HL-60 (cell line): ENCODE results near the gene SMC6.

Source experiments
- DNase-seq, 2 experiments: peaks; one replicate each; pipeline ENCODE4 v3.0.0-alpha.2; 2010 to 2020; ENCODE audit warnings: low read depth in 1 of 2, low spot score in 1 of 2
- H3K27ac ChIP-seq: fragments of 250-450 bp; sonication (Bioruptor Pico); replicated peaks from 2 replicates; pipeline ENCODE4 v1.5.1; 2020; ENCODE audit warnings: mild to moderate bottlenecking, moderate library complexity
- H3K27me3 ChIP-seq: fragments of 250-450 bp; sonication (Bioruptor Pico); 2 replicates; pipeline ENCODE4 v1.5.1; 2021; ENCODE audit warnings: mild to moderate bottlenecking, moderate library complexity; ENCODE audit not compliant: insufficient read depth, poor library complexity, severe bottlenecking
- H3K4me3 ChIP-seq: replicated peaks from 2 replicates; pipeline ENCODE4 v1.5.1; 2011; ENCODE audit warnings: mild to moderate bottlenecking, control low read depth, low read length; ENCODE audit not compliant: insufficient read depth
- CTCF ChIP-seq: IDR thresholded peaks from one replicate; pipeline ENCODE4 v1.5.1; 2011; ENCODE audit warnings: low read length, control low read depth, inconsistent platforms; ENCODE audit not compliant: insufficient read depth
- GABPA ChIP-seq: IDR thresholded peaks from 2 replicates; pipeline ENCODE4 v1.6.1; 2012; ENCODE audit warnings: low read depth
- POLR2AphosphoS5 ChIP-seq: IDR thresholded peaks from 2 replicates; pipeline ENCODE4 v1.6.1; 2012; ENCODE audit warnings: low read depth
- REST ChIP-seq: IDR thresholded peaks from 2 replicates; pipeline ENCODE4 v1.6.1; 2012; ENCODE audit warnings: low read depth; ENCODE audit not compliant: insufficient replicate concordance
- SPI1 ChIP-seq: IDR thresholded peaks from 2 replicates; pipeline ENCODE4 v1.6.1; 2012; ENCODE audit warnings: low read depth, mild to moderate bottlenecking, borderline replicate concordance

SMC6 gene

GRCh38 chr2:17637131-17637906, 116.3 kb downstream of the SMC6 start:
- no peak for TF ChIP-seq GABPA
- TF ChIP-seq CTCF: no peak
- TF ChIP-seq SPI1: no peak
- no peak for TF ChIP-seq REST
- no peak for TF ChIP-seq POLR2AphosphoS5
- Histone ChIP-seq H3K27ac (no peak overlapping the region), H3K4me3 (no peak overlapping the region), H3K27me3 (no peaks in the 10 kb centered on the region)
- no peak for DNase-seq

GRCh38 chr2:17636257-17636656, 117.4 kb downstream of the SMC6 start:
- no peaks in the 10 kb centered on the region for H3K27me3 ChIP-seq
- H3K27ac ChIP-seq: no peak overlapping the region
- no peak overlapping the region for H3K4me3 ChIP-seq
- DNase-seq: no peak
- no peak for TF ChIP-seq CTCF
- no peak for TF ChIP-seq SPI1
- no peak for TF ChIP-seq GABPA
- TF ChIP-seq REST: no peak
- no peak for TF ChIP-seq POLR2AphosphoS5

- TF ChIP-seq REST (no peak), SPI1 (no peak), GABPA (no peak), CTCF (no peak), POLR2AphosphoS5 (no peak)
- no peaks in the 10 kb centered on the region for H3K27me3 ChIP-seq
- no peak overlapping the region for H3K27ac ChIP-seq
- no peak overlapping the region for H3K4me3 ChIP-seq
- DNase-seq: no peak
Measured at GRCh38 chr2:17634997-17635396, 118.6 kb downstream of the SMC6 start.
